ENCODE data around the gene CHMP2A.
A peak's percentile ranks its signal among the peaks of the same experiment; 100 is the strongest.
"Not testable (repeated sequence)": the region's sequence is repeated elsewhere in the genome, so short reads cannot be mapped to it uniquely, and the experiment has no call there.

CHMP2A gene

DNA sequence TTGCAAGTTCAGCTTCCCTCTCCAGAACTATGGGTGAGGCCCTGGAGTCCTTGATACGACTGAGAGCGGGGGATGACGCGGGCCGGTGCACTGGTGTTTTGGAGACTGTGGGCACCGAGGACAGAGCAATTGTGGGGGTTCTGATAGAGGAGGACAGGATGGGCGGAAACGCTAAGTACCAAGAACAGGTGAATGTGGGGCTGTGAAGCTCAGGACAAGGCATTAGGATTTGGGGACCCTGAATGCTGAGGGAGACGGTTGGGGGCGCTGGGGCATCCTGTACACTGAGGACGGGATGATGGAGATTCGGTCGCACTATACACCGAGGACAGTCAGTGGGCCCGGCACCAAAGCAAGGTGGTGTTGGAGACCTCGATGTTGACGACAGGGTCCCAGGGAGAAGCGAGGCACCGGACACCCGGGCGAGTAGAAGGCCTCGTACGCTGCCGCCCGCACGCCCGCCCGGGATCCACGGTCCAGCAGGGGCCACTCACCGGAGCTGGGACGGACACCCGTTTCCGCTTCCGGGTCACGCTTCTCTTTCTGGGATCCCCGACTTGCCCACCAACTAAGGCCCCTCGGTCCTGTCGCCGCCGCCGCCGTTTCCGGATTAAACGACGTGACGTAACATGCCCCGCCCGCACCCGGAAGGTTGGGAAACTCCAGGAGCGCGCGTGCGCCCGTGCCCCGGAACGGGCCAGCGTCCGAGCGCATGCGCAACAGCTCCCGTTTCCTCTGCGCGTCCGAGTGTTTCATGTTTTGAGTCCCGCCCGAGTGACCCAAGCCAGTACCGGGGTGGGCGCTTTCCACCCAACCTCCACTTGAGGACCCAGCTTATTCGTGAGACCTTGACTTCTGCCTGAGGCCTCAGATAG, at the start of gene CHMP2A:
Gene CHMP2A, minus strand, starts transcription at position 612 of the 875 bp plus-strand sequence. CDS start 893 bp downstream, outside the sequence.
- DNase-seq (ENCODE audit: low spot score), result peak; percentile 95

DNA sequence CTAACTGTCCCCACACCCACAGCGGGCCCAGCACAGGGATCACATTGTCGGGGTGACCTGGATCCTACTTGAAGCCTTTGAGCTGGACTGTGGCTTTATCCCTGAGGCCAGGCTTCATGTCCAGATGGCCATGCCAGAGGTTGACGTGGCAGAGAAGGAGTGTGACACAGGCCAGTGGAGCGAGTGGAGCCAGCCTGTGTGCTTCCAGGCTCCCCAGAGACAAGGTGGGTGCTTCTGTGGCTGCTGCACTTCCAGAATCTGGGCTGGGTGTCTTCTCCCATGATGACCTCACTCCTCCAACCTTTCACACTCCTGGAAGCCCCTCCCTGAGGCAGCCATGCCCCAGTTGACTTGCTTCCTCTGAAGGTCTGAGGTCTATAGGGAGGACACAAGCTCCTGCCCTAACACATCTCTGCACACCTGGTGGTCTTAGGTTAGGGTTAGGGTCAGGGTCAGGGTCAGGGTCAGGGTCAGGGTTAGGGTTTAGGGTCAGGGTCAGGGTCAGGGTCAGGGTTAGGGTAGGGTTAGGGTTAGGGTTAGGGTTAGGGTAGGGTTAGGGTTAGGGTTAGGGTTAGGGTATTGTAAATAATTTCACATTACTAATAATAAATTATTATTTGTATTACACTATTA, 31.3 kb upstream of the CHMP2A start:
- no peak for DNase-seq (ENCODE audit: low spot score)

- DNase-seq (ENCODE audit: low spot score), result no peak
These were observed 30.7 kb upstream of the CHMP2A start for GRCh38 chr19:58585442-58586132.

DNA sequence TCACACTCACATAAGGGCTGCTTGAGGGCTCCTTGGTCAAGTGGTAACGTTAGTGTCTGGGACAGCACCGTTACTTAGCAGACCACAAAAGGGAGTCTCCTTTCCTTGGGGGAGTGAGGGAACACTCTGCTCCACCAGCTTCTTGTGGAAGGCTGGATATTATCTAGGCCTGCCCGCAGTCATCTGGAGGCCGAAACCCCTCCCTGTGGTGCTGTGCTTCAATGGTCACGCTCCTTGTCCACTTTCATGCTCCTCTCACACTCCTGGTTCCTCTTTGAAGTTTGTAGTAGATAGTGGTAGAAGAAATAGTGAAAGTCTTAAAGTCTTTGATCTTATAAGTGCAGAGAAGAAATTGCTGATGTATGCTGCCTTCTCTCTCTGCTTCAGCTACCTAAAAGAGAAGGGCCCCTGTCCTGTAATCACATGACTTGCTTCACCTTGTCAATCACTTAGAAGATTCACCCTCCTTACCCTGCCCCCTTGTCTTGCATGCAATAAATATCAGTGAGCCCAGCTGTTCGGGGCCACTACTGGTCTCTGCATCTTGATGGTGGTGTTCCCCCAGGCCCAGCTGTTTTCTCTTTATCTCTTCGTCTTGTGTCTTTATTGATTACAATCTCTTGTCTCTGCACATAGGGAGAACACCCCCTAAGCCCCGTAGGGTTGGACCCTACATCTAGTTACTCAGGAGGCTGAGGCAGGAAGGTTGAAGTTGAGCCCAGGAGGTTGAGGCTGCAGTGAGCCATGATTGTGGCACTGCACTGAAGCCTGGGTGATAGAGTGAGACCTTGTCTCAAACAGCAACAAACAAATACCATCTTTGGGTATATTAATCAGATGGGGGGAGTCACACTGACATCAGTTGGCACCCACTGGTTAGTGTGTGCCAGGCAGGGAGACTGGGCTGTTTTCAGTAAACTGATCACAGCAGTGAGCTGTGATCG, 29.9 kb upstream of the CHMP2A start:
- DNase-seq (ENCODE audit: low spot score), result no peak

DNA sequence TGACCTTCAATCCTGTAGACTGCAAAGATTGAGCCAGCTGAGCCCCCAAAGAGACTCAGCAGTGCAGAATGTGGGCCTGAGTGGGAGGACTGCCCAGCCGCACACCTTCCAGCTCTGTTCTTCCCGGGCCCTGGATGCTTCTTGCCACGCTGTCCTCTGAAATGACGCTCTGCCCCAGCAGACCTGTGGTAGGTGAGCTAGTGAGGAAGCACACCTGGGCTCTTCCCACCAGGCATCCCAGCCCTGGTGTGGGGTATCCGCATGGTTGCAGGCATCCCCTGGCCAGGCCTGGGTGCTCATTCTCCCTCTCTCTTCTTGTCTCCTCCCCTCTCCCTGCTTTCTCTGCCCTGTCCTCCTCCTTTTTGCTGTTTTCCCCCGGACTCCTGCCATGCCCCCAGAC, 28.1 kb upstream of the CHMP2A start:
- DNase-seq (ENCODE audit: low spot score), result no peak

GRCh38 chr19:58581227-58582141, 26.6 kb upstream of the CHMP2A start:
- no peak for DNase-seq (ENCODE audit: low spot score)

DNA sequence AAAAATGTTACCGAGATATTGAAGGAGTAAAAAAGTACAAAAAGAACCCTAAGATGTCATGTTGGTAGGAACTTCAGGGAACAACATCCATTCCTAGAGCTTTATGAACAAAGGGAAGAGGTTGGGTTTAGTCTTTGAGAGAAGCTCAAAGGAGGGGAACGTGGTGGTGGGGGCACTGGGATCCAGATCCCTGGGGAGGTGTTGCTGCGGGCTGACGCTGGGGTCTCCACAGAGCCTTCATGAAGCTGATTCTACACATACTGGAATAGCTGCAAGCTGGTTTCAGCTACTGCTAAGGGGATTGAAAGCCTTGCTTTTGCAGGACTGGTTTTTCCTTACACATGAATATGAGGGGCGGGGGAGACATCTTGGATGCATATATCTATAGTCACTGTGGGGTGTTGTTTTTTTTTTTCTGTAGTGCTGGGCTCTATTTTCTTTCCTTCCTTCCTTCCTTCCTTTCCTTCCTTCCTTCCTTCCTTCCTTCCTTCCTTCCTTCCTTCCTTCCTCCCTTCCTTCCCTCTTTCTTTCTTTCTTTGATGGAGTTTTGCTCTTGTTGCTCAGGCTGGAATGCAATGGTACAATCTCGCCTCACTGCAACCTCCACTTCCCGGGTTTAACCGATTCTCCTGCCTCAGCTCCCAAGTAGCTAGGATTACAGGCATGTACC, 24.7 kb upstream of the CHMP2A start:
- no peak for DNase-seq (ENCODE audit: low spot score)

DNA sequence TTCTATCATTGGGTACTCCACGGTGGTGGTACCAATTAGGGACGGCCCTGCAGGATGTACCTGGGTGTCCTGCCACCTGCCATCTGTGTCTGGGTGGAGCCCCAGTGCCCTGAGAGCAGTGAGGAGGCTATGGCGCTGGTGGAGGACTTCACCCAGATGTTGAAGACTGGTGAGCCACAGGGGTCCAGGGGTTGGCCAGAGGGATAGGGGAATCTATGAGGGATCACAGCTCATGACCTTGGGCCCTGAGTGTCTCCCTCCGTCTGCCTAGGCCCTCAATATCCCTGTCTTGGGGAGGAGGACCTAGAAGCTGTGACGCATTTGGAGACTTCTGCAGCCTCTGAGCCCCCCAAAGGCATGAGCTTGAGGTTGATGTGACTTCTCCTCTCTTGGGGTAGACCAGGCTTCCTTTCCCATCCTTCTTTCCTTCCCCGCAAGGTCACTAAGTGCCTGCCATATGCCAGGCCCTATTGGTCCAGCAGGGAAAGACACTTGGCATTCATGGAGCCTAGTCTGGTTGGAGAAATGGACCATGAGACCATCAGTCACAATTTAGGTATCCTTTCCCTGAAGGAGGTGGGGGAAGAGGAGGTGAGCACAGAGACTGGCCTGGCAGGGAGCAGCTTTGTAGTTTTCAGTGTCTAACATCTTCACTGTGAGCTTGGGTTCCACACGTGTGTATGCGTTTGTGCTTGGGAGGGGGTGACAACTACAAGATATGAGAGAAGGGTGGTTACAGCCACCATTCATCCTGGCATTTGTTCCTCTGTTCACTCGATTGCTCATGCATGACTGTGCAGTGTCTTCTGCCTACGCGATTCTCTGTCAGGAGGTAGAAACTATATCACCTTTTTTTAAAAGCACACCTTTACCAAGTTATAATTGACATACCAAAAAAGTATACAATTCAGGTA, 23.4 kb upstream of the CHMP2A start:
- no peak for DNase-seq (ENCODE audit: low spot score)

- DNase-seq (ENCODE audit: low spot score), result not testable (repeated sequence)
These were observed 22.7 kb upstream of the CHMP2A start for GRCh38 chr19:58577581-58577980.

- peak; percentile 92 for DNase-seq (ENCODE audit: low spot score)
These were observed 20.5 kb upstream of the CHMP2A start for GRCh38 chr19:58575183-58576041.

- no peak for DNase-seq (ENCODE audit: low spot score)
These were observed 18.8 kb upstream of the CHMP2A start for GRCh38 chr19:58573658-58574164.

GRCh38 chr19:58572818-58573657, 18.1 kb upstream of the CHMP2A start, which contains the start of gene MZF1:
TSS of gene MZF1 (minus strand) at chr19:58573335. CDS start at chr19:58571389, 1,946 bp downstream.
- DNase-seq (ENCODE audit: low spot score), result peak; percentile 100

GRCh38 chr19:58572026-58572817, 17.3 kb upstream of the CHMP2A start:
- DNase-seq (ENCODE audit: low spot score), result no peak

- DNase-seq (ENCODE audit: low spot score), result no peak
These were observed 16.7 kb upstream of the CHMP2A start for GRCh38 chr19:58571575-58571947.

GRCh38 chr19:58570770-58571574, 16.1 kb upstream of the CHMP2A start:
- DNase-seq (ENCODE audit: low spot score), result no peak

All from LoVo (cell line).